AG09319 (cell line): ENCODE data around the gene NSL1.
"Not testable (repeated sequence)": the region's sequence is repeated elsewhere in the genome, so short reads cannot be mapped to it uniquely, and the experiment has no call there.

Experiments
- DNase-seq: peaks from one replicate; pipeline ENCODE4 v3.0.0-alpha.2; 2010; ENCODE audit warnings: low read depth; ENCODE audit errors: extremely low read depth
- CTCF ChIP-seq: IDR thresholded peaks from 2 replicates; pipeline ENCODE4 v1.5.1; 2011; ENCODE audit warnings: low read depth, mild to moderate bottlenecking, inconsistent platforms, low read length, moderate library complexity

The NSL1 gene

GRCh38 chr1:212716161-212716560 is 75.4 kb downstream of the NSL1 start:
- TF ChIP-seq CTCF = no peak
- no peak for DNase-seq

GRCh38 chr1:212713465-212714136 is 78.0 kb downstream of the NSL1 start:
- DNase-seq = no peak
- TF ChIP-seq CTCF = no peak

DNA sequence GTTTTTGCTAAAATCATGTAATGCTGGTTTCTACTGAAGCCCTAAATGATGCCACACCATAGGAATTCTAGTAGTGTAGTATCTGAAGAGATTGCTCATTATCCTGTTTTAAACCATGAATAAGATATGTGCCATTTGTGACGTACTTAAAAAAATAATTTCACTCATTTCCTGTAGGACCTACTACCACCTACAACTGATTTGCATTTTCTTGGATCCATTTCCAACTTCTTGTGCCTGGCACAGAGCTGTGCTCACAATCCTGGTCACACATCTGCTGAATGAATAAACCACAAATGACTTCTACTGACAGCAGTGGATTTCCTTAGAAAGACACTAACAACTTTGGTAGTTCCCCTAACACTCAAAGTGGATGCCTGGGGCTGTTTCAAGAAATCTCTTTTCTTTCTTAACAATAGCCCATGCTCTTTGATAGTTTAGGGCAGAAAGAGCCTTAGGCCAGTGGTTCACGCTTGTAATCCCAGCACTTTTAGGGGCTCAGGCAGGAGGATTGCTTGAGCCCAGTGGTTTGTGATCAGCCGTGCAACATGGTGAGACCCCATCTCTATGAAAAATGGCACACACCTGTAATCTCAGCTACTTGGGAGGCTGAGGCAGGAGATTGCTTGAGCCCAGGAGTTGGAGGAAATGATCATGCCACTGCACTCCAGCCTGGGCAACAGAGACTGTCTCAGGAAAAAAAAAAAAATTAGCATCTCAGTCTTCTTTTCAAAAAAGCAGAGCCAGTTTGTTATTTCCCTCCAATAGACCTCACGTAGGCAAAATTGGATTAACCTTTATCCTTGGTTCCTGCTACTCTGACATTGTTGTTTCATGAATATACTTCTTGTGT is 78.9 kb downstream of the NSL1 start:
- no peak for DNase-seq
- no peak for TF ChIP-seq CTCF

- not testable (repeated sequence) for DNase-seq
These were observed 79.6 kb downstream of the NSL1 start for GRCh38 chr1:212711974-212712373.

- no peak for DNase-seq
These were observed 81.0 kb downstream of the NSL1 start for GRCh38 chr1:212710566-212710965.

DNA sequence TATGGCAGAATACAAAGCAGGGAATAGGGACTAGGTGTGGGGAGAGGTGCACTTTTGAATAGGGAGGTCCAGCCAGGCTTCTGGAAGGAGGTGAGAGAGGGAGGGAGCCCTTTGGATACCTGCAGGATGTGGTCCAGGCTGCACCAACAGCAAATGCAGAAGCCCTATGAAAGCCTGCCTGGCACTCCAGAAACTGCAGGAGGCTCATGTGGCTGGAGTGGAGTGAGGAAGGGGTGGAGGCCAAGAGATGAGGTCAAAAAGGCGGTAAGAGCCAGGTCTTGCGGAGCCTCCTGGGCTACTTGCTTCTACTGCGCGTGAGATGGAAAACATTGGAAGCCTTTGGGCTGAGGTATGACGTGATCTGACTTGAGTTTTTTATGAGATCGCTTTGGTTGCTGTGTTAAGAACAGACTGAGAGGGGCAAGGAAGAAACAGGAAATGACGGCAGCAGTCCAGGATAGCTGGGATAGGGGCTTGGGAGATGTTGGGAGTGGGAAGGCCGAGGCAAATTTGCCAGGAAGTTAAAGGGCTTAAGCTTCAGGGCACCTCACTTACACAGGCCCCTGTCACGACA is 87.5 kb downstream of the NSL1 start:
- DNase-seq = no peak
- no peak for TF ChIP-seq CTCF

More at GRCh38 chr1:212710566-212710965, 81.0 kb downstream of the NSL1 start:
- no peak for TF ChIP-seq CTCF

DNA sequence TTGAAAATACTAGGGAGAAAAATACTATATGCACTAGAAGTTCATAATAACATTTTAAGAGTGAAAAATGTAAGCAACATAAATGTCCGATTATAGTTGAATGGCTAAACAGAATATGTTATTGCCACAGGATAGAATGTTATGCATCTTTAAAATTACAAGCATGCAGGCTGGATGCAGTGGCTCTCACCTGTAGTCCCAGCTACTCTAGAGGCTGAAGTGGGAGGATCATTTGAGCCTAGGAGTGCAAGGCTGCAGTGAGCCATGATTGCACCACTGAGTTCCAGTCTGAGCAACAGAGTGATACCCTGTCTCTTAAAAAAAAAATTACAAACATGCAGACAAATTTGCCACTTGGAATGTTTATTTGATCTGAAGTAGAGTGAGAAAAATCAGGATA is 88.9 kb downstream of the NSL1 start:
- DNase-seq = no peak

More for the DNA sequence above, 88.9 kb downstream of the NSL1 start:
- TF ChIP-seq CTCF = no peak
